Neural cell (in vitro differentiated cells): ENCODE measurements around the gene SPATA6L. TPM values are rescaled to one million over a fixed set of nuclear protein-coding genes. Genes with fewer than 3 reads are reported as not detected.

Experiments
- H2AFZ ChIP-seq: fragments of 200-600, 300-800 bp; sonication (generic), shearing (Covaris generic); 2 replicates; pipeline ENCODE4 v1.6.0; 2014; ENCODE audit warnings: low read depth, mild to moderate bottlenecking, antibody characterized with exemption, low read length, moderate library complexity
- H3F3A ChIP-seq: fragments of 200-600 bp; shearing (Covaris generic); 2 replicates; pipeline ENCODE4 v1.6.1; 2016; ENCODE audit warnings: mild to moderate bottlenecking, moderate library complexity, mixed read lengths, antibody characterized with exemption, low read length; ENCODE audit not compliant: insufficient read depth, poor library complexity, severe bottlenecking
- H3K27ac ChIP-seq: fragments of 200-600, 300-800 bp; sonication (generic), shearing (Covaris generic); 2 replicates; pipeline ENCODE4 v1.5.1; 2014; ENCODE audit warnings: mild to moderate bottlenecking, low read length, moderate library complexity
- H3K27me3 ChIP-seq: fragments of 300-800, 200-600 bp; sonication (generic), shearing (Covaris generic); 2 replicates; pipeline ENCODE4 v1.6.0; 2014; ENCODE audit warnings: mild to moderate bottlenecking, low read depth, low read length, moderate library complexity; ENCODE audit not compliant: insufficient read depth
- H3K36me3 ChIP-seq: fragments of 300-800, 200-600 bp; sonication (generic), shearing (Covaris generic); 2 replicates; pipeline ENCODE4 v1.5.1; 2014; ENCODE audit warnings: mild to moderate bottlenecking, antibody characterized with exemption, low read length, moderate library complexity; ENCODE audit not compliant: insufficient read depth
- H3K4me2 ChIP-seq: fragments of 300-800, 200-600 bp; sonication (generic), shearing (Covaris generic); 2 replicates; pipeline ENCODE4 v1.6.0; 2014; ENCODE audit warnings: mild to moderate bottlenecking, low read length
- H3K4me3 ChIP-seq: fragments of 300-800, 200-600 bp; sonication (generic), shearing (Covaris generic); 2 replicates; pipeline ENCODE4 v1.5.1; 2014; ENCODE audit warnings: mild to moderate bottlenecking, low read length, moderate library complexity
- H3K79me2 ChIP-seq: fragments of 200-600 bp; shearing (Covaris generic); replicated peaks from 2 replicates; pipeline ENCODE4 v1.6.0; 2014; ENCODE audit warnings: mild to moderate bottlenecking, low read length, moderate library complexity; ENCODE audit not compliant: insufficient read depth
- H3K9ac ChIP-seq: fragments of 300-800, 200-600 bp; sonication (generic), shearing (Covaris generic); 2 replicates; pipeline ENCODE4 v1.6.1; 2016; ENCODE audit warnings: mild to moderate bottlenecking, low read length, mixed read lengths
- H3K9me2 ChIP-seq: fragments of 200-600 bp; shearing (Covaris generic); 2 replicates; pipeline ENCODE4 v1.6.1; 2016; ENCODE audit warnings: mild to moderate bottlenecking, low read length, mixed read lengths; ENCODE audit not compliant: insufficient read depth
- H3K9me3 ChIP-seq: fragments of 200-600, 300-800 bp; sonication (generic), shearing (Covaris generic); 2 replicates; pipeline ENCODE4 v1.6.1; 2016; ENCODE audit warnings: mild to moderate bottlenecking, mixed run types, low read length, moderate library complexity, mixed read lengths
- H4K20me1 ChIP-seq: fragments of 200-600 bp; shearing (Covaris generic); 2 replicates; pipeline ENCODE4 v1.6.1; 2016; ENCODE audit warnings: mild to moderate bottlenecking, mixed run types; ENCODE audit not compliant: insufficient read depth
- EP300 ChIP-seq: fragments of 450-650 bp; conservative IDR thresholded peaks from 2 replicates; pipeline ENCODE4 v1.6.1; 2014; ENCODE audit warnings: antibody characterized with exemption, mild to moderate bottlenecking, moderate library complexity; ENCODE audit not compliant: poor library complexity, severe bottlenecking
- EZH2 ChIP-seq: fragments of 200-600, 300-800 bp; shearing (Covaris generic), sonication (generic); IDR thresholded peaks from 2 replicates; pipeline ENCODE4 v1.6.1; 2014; ENCODE audit warnings: antibody characterized with exemption, low read length, borderline replicate concordance, mild to moderate bottlenecking; ENCODE audit not compliant: insufficient read depth, poor library complexity, severe bottlenecking
- MXI1 ChIP-seq: fragments of 450-650 bp; conservative IDR thresholded peaks from 2 replicates; pipeline ENCODE4 v1.6.1; 2014; ENCODE audit warnings: antibody characterized with exemption, mild to moderate bottlenecking; ENCODE audit not compliant: poor library complexity, severe bottlenecking
- POLR2AphosphoS5 ChIP-seq: IDR thresholded peaks from 2 replicates; pipeline ENCODE4 v1.6.1; 2012
- RAD21 ChIP-seq: fragments of 450-650 bp; conservative IDR thresholded peaks from 2 replicates; pipeline ENCODE4 v1.6.1; 2014; ENCODE audit warnings: antibody characterized with exemption, mild to moderate bottlenecking, moderate library complexity
- REST ChIP-seq: IDR thresholded peaks from 2 replicates; pipeline ENCODE4 v1.6.1; 2012; ENCODE audit warnings: borderline replicate concordance
- SMC3 ChIP-seq: fragments of 450-650 bp; conservative IDR thresholded peaks from 2 replicates; pipeline ENCODE4 v1.6.1; 2014; ENCODE audit warnings: antibody characterized with exemption, mild to moderate bottlenecking, moderate library complexity; ENCODE audit not compliant: poor library complexity
- TAF1 ChIP-seq: IDR thresholded peaks from 2 replicates; pipeline ENCODE4 v1.6.1; 2012; ENCODE audit warnings: low read depth
- polyA plus RNA-seq: library from polyadenylated mRNA; depleted of rRNA; stranded (reverse); fragments of >200 nt; gene quantifications from 2 replicates; pipeline ENCODE4 v1.2.3, GENCODE V29; 2014
- TF ChIP-seq, protein P1 (sequence below): fragments of 450-650 bp; IDR thresholded peaks from 2 replicates; pipeline ENCODE4 v1.5.1; 2014; ENCODE audit warnings: antibody characterized with exemption, mild to moderate bottlenecking, moderate library complexity; ENCODE audit not compliant: poor library complexity, severe bottlenecking

SPATA6L gene
- polyA plus RNA-seq, 1 donor from 2014 or later: 0.89 TPM

- Histone ChIP-seq H3K4me3 (no peak overlapping the region), H2AFZ (no peak overlapping the region), H3K27me3 (no peaks in the 10 kb centered on the region), H3K9me2 (no peaks in the 10 kb centered on the region), H3K4me2 (no peak overlapping the region), H3K36me3 (no peaks in the 10 kb centered on the region), H3K9ac (no peak overlapping the region), H3F3A (no peaks in the 10 kb centered on the region), H3K9me3 (no peaks in the 10 kb centered on the region), H3K27ac (no peak overlapping the region), H4K20me1 (no peaks in the 10 kb centered on the region), H3K79me2 (no peaks in the 10 kb centered on the region)
- no peak for TF ChIP-seq RAD21
- no peak for TF ChIP-seq REST
- TF ChIP-seq, protein P1, sequence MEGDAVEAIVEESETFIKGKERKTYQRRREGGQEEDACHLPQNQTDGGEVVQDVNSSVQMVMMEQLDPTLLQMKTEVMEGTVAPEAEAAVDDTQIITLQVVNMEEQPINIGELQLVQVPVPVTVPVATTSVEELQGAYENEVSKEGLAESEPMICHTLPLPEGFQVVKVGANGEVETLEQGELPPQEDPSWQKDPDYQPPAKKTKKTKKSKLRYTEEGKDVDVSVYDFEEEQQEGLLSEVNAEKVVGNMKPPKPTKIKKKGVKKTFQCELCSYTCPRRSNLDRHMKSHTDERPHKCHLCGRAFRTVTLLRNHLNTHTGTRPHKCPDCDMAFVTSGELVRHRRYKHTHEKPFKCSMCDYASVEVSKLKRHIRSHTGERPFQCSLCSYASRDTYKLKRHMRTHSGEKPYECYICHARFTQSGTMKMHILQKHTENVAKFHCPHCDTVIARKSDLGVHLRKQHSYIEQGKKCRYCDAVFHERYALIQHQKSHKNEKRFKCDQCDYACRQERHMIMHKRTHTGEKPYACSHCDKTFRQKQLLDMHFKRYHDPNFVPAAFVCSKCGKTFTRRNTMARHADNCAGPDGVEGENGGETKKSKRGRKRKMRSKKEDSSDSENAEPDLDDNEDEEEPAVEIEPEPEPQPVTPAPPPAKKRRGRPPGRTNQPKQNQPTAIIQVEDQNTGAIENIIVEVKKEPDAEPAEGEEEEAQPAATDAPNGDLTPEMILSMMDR: no peak
- TF ChIP-seq EP300: no peak
- no peak for TF ChIP-seq SMC3
- TF ChIP-seq TAF1: no peak
- no peak for TF ChIP-seq EZH2
- no peak for TF ChIP-seq POLR2AphosphoS5
- no peak for TF ChIP-seq MXI1
Observed at GRCh38 chr9:4654538-4654937, 11.7 kb downstream of the SPATA6L start.

DNA sequence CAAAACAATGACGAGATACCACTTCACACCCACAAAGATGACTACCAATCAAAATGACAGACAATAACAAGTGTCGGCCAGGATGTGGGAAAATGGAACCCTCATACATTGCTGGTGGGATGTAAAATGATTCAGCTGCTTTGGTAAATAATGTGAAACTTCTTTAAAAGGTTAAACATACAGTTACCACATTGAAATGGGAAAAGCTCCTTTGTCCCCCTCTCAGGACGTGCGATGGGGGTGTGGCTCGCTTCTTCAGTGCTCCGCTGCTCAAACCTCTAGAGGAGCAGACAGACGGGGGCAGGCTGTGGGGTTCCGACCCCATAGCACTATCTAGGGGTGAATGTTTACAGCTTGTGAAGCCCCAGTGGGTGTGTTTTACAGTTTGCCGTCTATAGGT is 12.2 kb downstream of the SPATA6L start:
- Histone ChIP-seq H3K79me2 (no peaks in the 10 kb centered on the region), H3K4me3 (no peak overlapping the region), H2AFZ (no peak overlapping the region), H3K4me2 (no peak overlapping the region), H3K9ac (no peak overlapping the region), H3F3A (no peaks in the 10 kb centered on the region), H4K20me1 (no peaks in the 10 kb centered on the region), H3K9me2 (no peaks in the 10 kb centered on the region), H3K9me3 (no peaks in the 10 kb centered on the region), H3K27me3 (no peaks in the 10 kb centered on the region), H3K36me3 (no peaks in the 10 kb centered on the region), H3K27ac (no peak overlapping the region)
- TF ChIP-seq EP300 (no peak), EZH2 (no peak), RAD21 (no peak), MXI1 (no peak)
- TF ChIP-seq, protein P1: no peak
